ENCODE measurements around the gene ADCY5.

- TF ChIP-seq NFRKB (IDR thresholded peaks at IDR 0.05) (no peak), SUZ12 (IDR thresholded peaks at IDR 0.05) (no peak), ARNT (IDR thresholded peaks at IDR 0.05) (no peak), ZNF384 (IDR thresholded peaks at IDR 0.05) (no peak)
These were observed 99.1 kb downstream of the ADCY5 start for GRCh38 chr3:123349566-123350435.

All from HEK293T (cell line).